ENCODE data around the gene ERMARD.

The ERMARD gene

GRCh38 chr6:169751242-169752073 is at the start of gene ERMARD, which contains the start of gene DYNLT2:
Gene ERMARD (plus strand): TSS chr6:169751622. CDS start chr6:169751658, 36 bp downstream.
Gene DYNLT2 (minus strand): TSS chr6:169751572. CDS start chr6:169751458, 114 bp downstream.
- DNase-seq, result peak; percentile 95

DNA sequence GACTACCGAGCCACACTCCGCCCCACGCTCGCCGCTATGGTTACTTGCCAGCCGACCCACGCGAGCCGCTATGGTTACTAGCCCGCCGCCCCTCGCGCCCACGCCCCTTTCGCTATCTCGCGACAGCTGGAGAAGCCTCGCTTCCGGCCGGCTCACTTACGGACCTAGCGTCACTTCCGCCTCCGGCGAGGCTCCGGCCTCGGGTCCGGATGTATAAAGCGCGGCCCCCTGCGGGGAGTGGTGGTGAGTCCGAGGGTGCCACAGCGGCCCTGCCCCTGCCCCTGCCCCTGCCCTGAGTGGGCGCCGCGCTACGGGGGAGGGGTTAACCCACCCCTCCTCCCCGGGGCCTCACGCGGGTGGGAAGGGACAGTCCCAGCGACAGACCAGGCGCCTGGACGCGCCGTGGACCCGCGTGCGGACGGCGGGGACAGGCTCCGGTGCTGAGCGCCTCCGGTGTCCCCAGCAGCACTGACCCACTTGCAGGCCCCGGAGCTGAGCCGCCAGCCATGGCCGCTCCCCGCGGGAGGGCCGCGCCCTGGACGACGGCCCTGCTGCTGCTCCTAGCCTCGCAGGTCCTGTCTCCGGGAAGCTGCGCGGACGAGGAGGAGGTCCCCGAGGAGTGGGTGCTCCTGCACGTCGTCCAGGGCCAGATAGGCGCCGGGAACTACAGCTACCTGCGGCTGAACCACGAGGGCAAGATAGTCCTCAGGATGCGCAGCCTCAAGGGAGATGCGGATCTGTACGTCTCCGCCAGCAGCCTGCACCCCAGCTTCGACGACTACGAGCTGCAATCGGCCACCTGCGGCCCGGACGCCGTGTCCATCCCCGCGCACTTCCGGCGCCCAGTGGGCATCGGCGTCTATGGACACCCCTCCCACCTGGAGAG is 49.2 kb upstream of the ERMARD start, which contains the start of the genes C6orf120 and WDR27:
TSS of gene C6orf120 (plus strand) at position 173 of the 886 bp plus-strand sequence. CDS start at position 507, 334 bp downstream.
TSS of gene WDR27 (minus strand) at position 76 of the 886 bp plus-strand sequence. CDS start 13,024 bp downstream, outside the sequence.
- DNase-seq, result peak; percentile 98

DNA sequence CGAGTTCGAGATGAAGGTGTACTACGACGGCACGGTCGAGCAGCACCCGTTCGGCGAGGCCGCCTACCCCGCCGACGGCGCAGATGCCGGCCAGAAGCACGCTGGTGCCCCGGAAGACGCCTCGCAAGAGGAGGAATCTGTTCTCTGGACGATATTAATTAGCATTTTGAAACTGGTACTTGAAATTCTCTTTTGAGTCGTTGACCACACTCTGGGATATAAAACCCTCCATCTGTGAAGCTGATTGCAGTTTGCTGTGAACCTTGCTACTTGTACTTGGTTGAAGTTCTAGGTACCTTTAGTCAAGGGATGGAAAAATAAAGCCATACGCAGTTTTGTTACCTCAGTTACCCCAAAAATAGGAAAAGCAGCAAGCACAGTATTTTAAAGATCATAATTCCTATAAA is 48.6 kb upstream of the ERMARD start:
- no peak for DNase-seq

DNA sequence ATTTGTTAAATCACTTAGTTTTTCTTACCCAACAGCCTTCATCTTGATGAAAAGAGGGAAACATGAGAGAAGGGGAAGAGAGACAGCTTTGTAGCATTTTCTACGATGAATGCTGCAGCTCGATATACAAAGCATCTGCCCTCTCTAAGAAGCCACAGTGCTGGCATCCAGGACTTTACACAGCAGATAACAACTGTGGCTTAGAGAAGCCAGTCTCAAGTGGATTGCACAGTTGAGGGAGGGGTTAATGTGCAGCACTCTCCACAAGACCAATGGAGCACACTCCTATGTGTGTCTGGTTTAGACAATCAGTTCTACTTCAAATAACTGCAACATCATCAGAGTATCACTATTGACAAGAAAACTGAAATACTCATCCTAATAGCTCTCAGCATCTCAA is 43.6 kb upstream of the ERMARD start:
- DNase-seq, result no peak

- no peak for DNase-seq
These were observed 42.1 kb upstream of the ERMARD start for GRCh38 chr6:169709293-169709692.

DNA sequence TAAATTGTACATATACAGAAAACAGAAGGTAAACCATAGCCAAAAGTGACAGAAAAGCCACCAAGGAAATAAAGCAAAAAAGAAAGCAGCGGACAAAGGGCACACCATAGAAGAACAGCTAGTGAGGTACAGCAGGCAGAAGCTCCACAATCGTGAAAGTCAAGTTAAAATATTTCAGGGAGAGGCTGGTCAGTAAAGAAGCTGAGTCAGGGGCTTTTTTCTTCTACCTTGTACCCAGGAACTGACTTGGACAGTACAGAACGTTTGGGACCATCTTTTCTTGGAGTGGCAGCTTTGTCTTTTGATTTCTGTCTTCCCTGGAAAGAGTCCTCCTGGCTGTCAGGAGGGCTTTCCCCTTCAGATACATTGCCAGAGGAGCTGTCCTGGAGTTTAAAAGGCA is 41.4 kb upstream of the ERMARD start:
- DNase-seq, result no peak

DNA sequence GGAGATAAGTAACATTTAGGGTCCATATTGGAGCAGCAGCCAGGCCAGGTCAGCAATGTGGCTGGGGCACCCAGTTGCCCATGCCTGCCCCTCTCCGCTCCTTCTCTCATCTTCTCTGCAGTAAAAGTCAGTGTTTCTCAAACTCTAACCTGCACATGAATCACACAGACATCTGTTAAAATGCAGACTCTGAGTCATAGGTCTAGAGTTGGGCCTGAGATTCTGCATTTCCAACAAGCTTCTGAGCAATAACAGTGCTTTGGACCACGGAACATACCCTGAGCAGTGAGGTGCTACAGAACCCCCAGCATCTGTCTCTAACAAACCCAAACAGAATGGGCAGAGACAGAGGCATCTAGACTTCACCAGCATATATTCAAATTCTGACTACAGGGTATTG is 37.2 kb upstream of the ERMARD start:
- DNase-seq, result no peak

GRCh38 chr6:169714595-169714994 is 36.8 kb upstream of the ERMARD start:
- no peak for DNase-seq

GRCh38 chr6:169719117-169719516 is 32.3 kb upstream of the ERMARD start:
- no peak for DNase-seq

DNA sequence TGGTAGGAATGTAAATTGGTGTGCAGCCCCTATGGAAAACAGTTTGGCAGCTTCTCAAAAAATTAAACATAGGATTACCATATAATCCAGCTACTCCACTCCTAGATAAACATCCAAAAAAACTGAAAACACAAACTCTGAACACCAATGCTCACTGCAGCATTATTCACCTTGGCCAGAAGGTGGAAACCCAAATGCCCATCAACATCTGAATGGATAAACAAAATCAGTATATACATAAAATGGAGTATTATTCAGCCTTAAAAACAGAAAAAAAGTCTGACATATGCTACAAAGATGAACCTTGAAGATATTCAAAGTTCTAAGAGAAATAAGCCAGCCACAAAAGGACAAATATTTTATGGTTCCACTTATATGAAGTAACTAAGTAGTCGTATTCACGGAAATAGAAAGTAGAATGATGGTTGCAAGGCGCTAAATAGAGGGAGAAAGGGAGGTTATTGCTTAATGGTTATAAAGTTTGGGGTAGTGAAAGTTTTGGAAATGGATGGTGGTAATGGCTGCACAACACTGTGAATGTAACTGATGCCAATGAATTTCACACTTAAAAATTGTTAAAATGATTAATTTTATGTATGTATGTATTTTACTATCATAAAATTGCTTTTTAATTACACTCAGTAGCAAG is 31.1 kb upstream of the ERMARD start:
- no peak for DNase-seq

GRCh38 chr6:169722362-169723199 is 28.8 kb upstream of the ERMARD start:
- peak; percentile 42 for DNase-seq

GRCh38 chr6:169723200-169723909 is 28.1 kb upstream of the ERMARD start:
- DNase-seq, result peak; percentile 66

DNA sequence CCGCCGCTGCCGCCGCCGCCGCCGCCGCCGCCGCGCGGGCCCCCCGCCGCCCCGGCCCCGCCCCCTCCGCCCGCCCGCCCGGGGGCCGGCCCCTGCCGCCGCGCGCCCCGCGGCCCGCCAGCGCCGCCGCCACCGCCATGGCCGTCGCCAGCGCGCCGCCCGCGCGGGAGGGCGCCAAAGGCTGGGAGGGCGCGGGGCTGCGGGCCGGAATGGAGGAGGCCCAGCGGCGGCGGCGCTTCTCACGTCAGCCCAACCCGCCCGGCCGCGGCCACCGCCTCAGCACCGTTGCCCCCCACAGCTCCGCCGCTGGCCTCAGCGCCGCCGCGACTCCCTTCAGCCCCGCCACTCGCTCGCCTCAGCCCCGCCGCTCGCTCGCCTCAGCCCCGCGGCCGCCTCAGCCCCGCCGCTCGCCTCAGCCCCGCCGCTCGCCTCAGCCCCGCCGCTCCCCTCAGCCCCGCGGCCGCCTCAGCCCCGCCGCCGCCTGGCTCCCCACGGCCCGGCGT is 27.4 kb upstream of the ERMARD start:
- peak; percentile 8 for DNase-seq

GRCh38 chr6:169724494-169725124 is 26.8 kb upstream of the ERMARD start, which contains the start of gene PHF10:
Gene PHF10 (minus strand): TSS chr6:169724500. CDS start chr6:169723931, 569 bp downstream.
- DNase-seq, result peak; percentile 56

GRCh38 chr6:169725125-169726048 is 26.0 kb upstream of the ERMARD start:
- peak; percentile 13 for DNase-seq

GRCh38 chr6:169726049-169726400 is 25.4 kb upstream of the ERMARD start:
- no peak for DNase-seq

- DNase-seq, result no peak
These were observed 24.5 kb upstream of the ERMARD start for GRCh38 chr6:169726963-169727362.

DNA sequence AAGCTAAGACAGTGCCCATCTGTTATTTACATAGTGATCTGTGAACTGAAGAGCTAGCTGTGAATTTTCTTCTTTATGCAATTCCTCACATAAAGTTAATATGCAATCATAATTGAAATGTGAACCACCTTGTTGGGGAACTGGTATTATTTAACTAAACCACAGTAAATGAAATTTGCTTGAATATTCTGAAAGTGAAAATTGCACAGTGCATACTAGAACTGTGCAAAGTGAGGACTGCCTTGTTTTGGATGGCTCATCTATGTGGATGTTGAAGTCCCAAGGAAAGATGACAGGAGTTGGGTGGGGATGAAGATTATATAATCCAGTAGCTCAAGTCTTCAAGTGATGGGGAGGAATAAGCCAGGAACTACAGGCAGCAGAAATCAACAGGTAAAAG is 21.5 kb upstream of the ERMARD start:
- DNase-seq, result no peak
